Right lung (tissue), 5 donors: ENCODE measurements around the gene C11orf24. TPM values are rescaled to one million over a fixed set of nuclear protein-coding genes. Genes with fewer than 3 reads are reported as not detected.
"Not testable (repeated sequence)": the region's sequence is repeated elsewhere in the genome, so short reads cannot be mapped to it uniquely, and the experiment has no call there.

Experiments
- DNase-seq, 2 donors: peaks; one replicate each; pipeline ENCODE4 v3.0.0-alpha.2; 2013
- polyA plus RNA-seq, 5 donors: library from polyadenylated mRNA; unstranded; fragments of 120-200 nt; gene quantifications; one replicate each; pipeline versions ENCODE4 v1.2.1 to v1.2.3, GENCODE V29; 2013; ENCODE audit warnings: inconsistent platforms in 1 of 5, low replicate concordance in 1 of 5; ENCODE audit not compliant: insufficient read length in 5 of 5, insufficient read depth in 1 of 5

Gene C11orf24
- polyA plus RNA-seq, 5 donors, result 17.8 to 30.5 (median 22.8) TPM

GRCh38 chr11:68302256-68302655 lies 30.5 kb upstream of the C11orf24 start:
- no peak for DNase-seq

- DNase-seq, result no peak
Observed at GRCh38 chr11:68300076-68300830, 28.5 kb upstream of the C11orf24 start.

GRCh38 chr11:68299517-68299879 lies 27.7 kb upstream of the C11orf24 start:
- DNase-seq, result not testable (repeated sequence)

GRCh38 chr11:68298659-68299516 lies 27.1 kb upstream of the C11orf24 start:
- DNase-seq, result no peak

- peak; percentile 65 to 74 for DNase-seq
Observed at GRCh38 chr11:68297812-68298658, 26.3 kb upstream of the C11orf24 start.

- no peak for DNase-seq
Observed at GRCh38 chr11:68297494-68297811, 25.7 kb upstream of the C11orf24 start.

GRCh38 chr11:68297052-68297378 lies 25.2 kb upstream of the C11orf24 start:
- DNase-seq, result no peak

GRCh38 chr11:68296344-68297051 lies 24.7 kb upstream of the C11orf24 start:
- no peak for DNase-seq

- no peak for DNase-seq
Observed at GRCh38 chr11:68295940-68296339, 24.2 kb upstream of the C11orf24 start.

- no peak for DNase-seq
Observed at GRCh38 chr11:68295271-68295670, 23.5 kb upstream of the C11orf24 start.

- DNase-seq, result no peak
Observed at GRCh38 chr11:68293708-68294107, 21.9 kb upstream of the C11orf24 start.

GRCh38 chr11:68289456-68289855 lies 17.7 kb upstream of the C11orf24 start:
- DNase-seq, result no peak

GRCh38 chr11:68287419-68287818 lies 15.6 kb upstream of the C11orf24 start:
- DNase-seq, result no peak

GRCh38 chr11:68284588-68284987 lies 12.8 kb upstream of the C11orf24 start:
- not testable (repeated sequence) for DNase-seq

GRCh38 chr11:68282861-68283230 lies 11.1 kb upstream of the C11orf24 start:
- DNase-seq, result no peak

- no peak for DNase-seq
Observed at GRCh38 chr11:68282141-68282860, 10.5 kb upstream of the C11orf24 start.

GRCh38 chr11:68279676-68280075 lies 7.9 kb upstream of the C11orf24 start:
- no peak for DNase-seq

- DNase-seq, result no peak
Observed at GRCh38 chr11:68276861-68277260, 5.1 kb upstream of the C11orf24 start.

GRCh38 chr11:68275721-68276507 lies 4.1 kb upstream of the C11orf24 start:
- DNase-seq, result no peak

- DNase-seq, result no peak
Observed at GRCh38 chr11:68274306-68274705, 2.5 kb upstream of the C11orf24 start.
